ENCODE measurements around the gene TIMM9. TPM values are rescaled to one million over a fixed set of nuclear protein-coding genes. Genes with fewer than 3 reads are reported as not detected.
"Not testable (repeated sequence)": the region's sequence is repeated elsewhere in the genome, so short reads cannot be mapped to it uniquely, and the experiment has no call there.

The TIMM9 gene
- total and polyA plus RNA-seq, 8 donors = 46.8 to 242 (median 70.7) TPM; not detected in 1

GRCh38 chr14:58364316-58364715, 63.0 kb downstream of the TIMM9 start:
- H3K9me3 ChIP-seq = no peaks in the 10 kb centered on the region
- DNase-seq = no peak
- no peak overlapping the region for H3K27ac ChIP-seq
- H3K4me3 ChIP-seq = no peak overlapping the region
- no peak for TF ChIP-seq POLR2AphosphoS5 (IDR thresholded peaks at IDR 0.05)
- no peak for TF ChIP-seq POLR2A (IDR thresholded peaks at IDR 0.05)
- no peak for TF ChIP-seq CTCF (IDR thresholded peaks at IDR 0.05)
- TF ChIP-seq EP300 (IDR thresholded peaks at IDR 0.05) = no peak
- intact Hi-C loops (cut with DNase I; ENCODE audit: low total_unique reads) = no loop called here
- H3K27me3 ChIP-seq = no peaks in the 10 kb centered on the region
- WGBS, 5 donors = 76 to 96% (median 93%) methylated on average over 4 of the region's 4 CpGs
- no peaks in the 10 kb centered on the region for H3K4me1 ChIP-seq
- H3K36me3 ChIP-seq = peaks cover 30 to 99% (median 90%) of the 10 kb centered on the region in 4 donors

GRCh38 chr14:58362798-58363412, 64.4 kb downstream of the TIMM9 start:
- TF ChIP-seq POLR2A (IDR thresholded peaks at IDR 0.05) (no peak), CTCF (IDR thresholded peaks at IDR 0.05) (peak in 2 of 7 experiments; percentile 6 to 8)
- Histone ChIP-seq H3K27ac (no peak overlapping the region), H3K36me3 (peaks cover 30 to 93% (median 84%) of the 10 kb centered on the region in 4 donors), H3K9me3 (no peaks in the 10 kb centered on the region), H3K4me1 (no peaks in the 10 kb centered on the region), H3K27me3 (no peaks in the 10 kb centered on the region), H3K4me3 (no peak overlapping the region)
- WGBS, 5 donors = 91 to 98% (median 93%) methylated on average over 3 of the region's 3 CpGs
- intact Hi-C loops (cut with DNase I; ENCODE audit: low total_unique reads) = no loop called here
- peak in 1 of 2 donors; percentile 59 for DNase-seq

GRCh38 chr14:58362272-58362671, 65.1 kb downstream of the TIMM9 start:
- H3K27ac ChIP-seq; DNase-seq; H3K27me3 ChIP-seq; H3K4me1 ChIP-seq; H3K4me3 ChIP-seq; intact Hi-C loops (cut with DNase I; ENCODE audit: low total_unique reads); H3K9me3 ChIP-seq: not testable (repeated sequence)
- WGBS, 5 donors = 96 to 100% (median 100%) methylated on average over 1 of the region's 1 CpG
- peaks cover 25 to 92% (median 80%) of the 10 kb centered on the region in 4 donors for H3K36me3 ChIP-seq

Small RNA genes within 50 kb of the gene (small RNA-seq; reads per million reads assigned to genes)
- gene HSBP1P1 (0 reads per million in 4 donors), gene RF00019 (0 reads per million in 4 donors)

Other genes starting within 250 kb of the TIMM9 start
- 10 to 100 TPM in 4 of 5 donors, 1 to 10 TPM in 1; 7.5 to 90.5 (median 51.3) TPM for gene ACTR10, start 227.4 kb downstream of the TIMM9 start, total RNA-seq
- 10 to 100 TPM; 50.6 to 68.1 (median 67.0) TPM for gene ACTR10, start 227.4 kb downstream of the TIMM9 start, polyA plus RNA-seq
- 100 to 1,000 TPM in 1 of 5 donors, 10 to 100 TPM in 4; 49.6 to 104 (median 86.9) TPM for gene PSMA3, start 182.7 kb downstream of the TIMM9 start, total RNA-seq
- gene PSMA3, start 182.7 kb downstream of the TIMM9 start, polyA plus RNA-seq = 100 to 1,000 TPM; 142 to 158 (median 156) TPM
- 10 to 100 TPM; 13.4 to 58.8 (median 15.8) TPM for gene ARID4A, start 129.0 kb downstream of the TIMM9 start, total RNA-seq
- 1 to 10 TPM; 3.5 to 6.9 (median 4.2) TPM for gene ARID4A, start 129.0 kb downstream of the TIMM9 start, polyA plus RNA-seq
- not detected for gene TOMM20L, start 31.6 kb downstream of the TIMM9 start, total RNA-seq
- not detected for gene TOMM20L, start 31.6 kb downstream of the TIMM9 start, polyA plus RNA-seq
- gene KIAA0586, start 188 bp upstream of the TIMM9 start, total RNA-seq = 10 to 100 TPM; 12.5 to 39.1 (median 25.0) TPM
- 1 to 10 TPM; 1.7 to 4.4 (median 3.2) TPM for gene KIAA0586, start 188 bp upstream of the TIMM9 start, polyA plus RNA-seq
- 10 to 100 TPM in 1 of 5 donors, 1 to 10 TPM in 3, under 1 TPM in 1; 0.29 to 22.0 (median 5.8) TPM for gene DACT1, start 210.4 kb upstream of the TIMM9 start, total RNA-seq
- 10 to 100 TPM in 2 of 3 donors, 1 to 10 TPM in 1; 1.9 to 28.9 (median 10.1) TPM for gene DACT1, start 210.4 kb upstream of the TIMM9 start, polyA plus RNA-seq